Measurements from ENCODE around the gene SLC25A48. TPM values are rescaled to one million over a fixed set of nuclear protein-coding genes. Genes with fewer than 3 reads are reported as not detected.

Gene SLC25A48
- total RNA-seq, 4 donors from 2014 or later, result 1.7 to 5.7 (median 3.1) TPM

GRCh38 chr5:135822959-135823358 lies 11.5 kb upstream of the SLC25A48 start:
- no peak overlapping the region for H3K4me3 ChIP-seq
- 93% methylated on average over 4 of the region's 4 CpGs for WGBS
- no peak for DNase-seq (ENCODE audit: low spot score in 2 of 2)
- H3K27me3 ChIP-seq, result no peaks in the 10 kb centered on the region
- no peaks in the 10 kb centered on the region for H3K36me3 ChIP-seq
- H3K4me1 ChIP-seq, result peaks cover 3% of the 10 kb centered on the region
- TF ChIP-seq POLR2A (IDR thresholded peaks at IDR 0.05) (no peak), POLR2AphosphoS5 (IDR thresholded peaks at IDR 0.05) (no peak), EP300 (IDR thresholded peaks at IDR 0.05) (no peak), CTCF (IDR thresholded peaks at IDR 0.05) (no peak)
- H3K27ac ChIP-seq, result no peak overlapping the region
- no peaks in the 10 kb centered on the region for H3K9me3 ChIP-seq

GRCh38 chr5:135823881-135824280 lies 10.6 kb upstream of the SLC25A48 start:
- DNase-seq (ENCODE audit: low spot score in 2 of 2), result no peak
- Histone ChIP-seq H3K9me3 (no peaks in the 10 kb centered on the region), H3K27me3 (no peaks in the 10 kb centered on the region), H3K27ac (no peak overlapping the region), H3K4me3 (no peak overlapping the region), H3K36me3 (no peaks in the 10 kb centered on the region), H3K4me1 (peaks cover 3% of the 10 kb centered on the region)
- 57% methylated on average over 1 of the region's 1 CpG for WGBS
- no peak for TF ChIP-seq EP300 (IDR thresholded peaks at IDR 0.05)
- TF ChIP-seq POLR2AphosphoS5 (IDR thresholded peaks at IDR 0.05), result no peak
- TF ChIP-seq CTCF (IDR thresholded peaks at IDR 0.05), result no peak
- no peak for TF ChIP-seq POLR2A (IDR thresholded peaks at IDR 0.05)

GRCh38 chr5:135824541-135825041 lies 9.9 kb upstream of the SLC25A48 start:
- Histone ChIP-seq H3K27me3 (no peaks in the 10 kb centered on the region), H3K27ac (no peak overlapping the region), H3K9me3 (no peaks in the 10 kb centered on the region), H3K4me3 (no peak overlapping the region), H3K4me1 (peaks cover 3% of the 10 kb centered on the region), H3K36me3 (no peaks in the 10 kb centered on the region)
- TF ChIP-seq EP300 (IDR thresholded peaks at IDR 0.05) (no peak), POLR2A (IDR thresholded peaks at IDR 0.05) (no peak), POLR2AphosphoS5 (IDR thresholded peaks at IDR 0.05) (no peak), CTCF (IDR thresholded peaks at IDR 0.05) (no peak)
- DNase-seq (ENCODE audit: low spot score in 2 of 2), result no peak
- WGBS, result 94% methylated on average over 3 of the region's 7 CpGs

GRCh38 chr5:135825373-135826220 lies 8.9 kb upstream of the SLC25A48 start:
- 87% methylated on average over 6 of the region's 12 CpGs for WGBS
- Histone ChIP-seq H3K27ac (no peak overlapping the region), H3K4me1 (peaks cover 8% of the 10 kb centered on the region), H3K36me3 (no peaks in the 10 kb centered on the region), H3K4me3 (no peak overlapping the region), H3K27me3 (peaks cover 4% of the 10 kb centered on the region), H3K9me3 (no peaks in the 10 kb centered on the region)
- TF ChIP-seq CTCF (IDR thresholded peaks at IDR 0.05) (no peak), POLR2AphosphoS5 (IDR thresholded peaks at IDR 0.05) (no peak), POLR2A (IDR thresholded peaks at IDR 0.05) (no peak), EP300 (IDR thresholded peaks at IDR 0.05) (no peak)
- DNase-seq (ENCODE audit: low spot score in 2 of 2), result no peak

GRCh38 chr5:135826221-135826525 lies 8.3 kb upstream of the SLC25A48 start:
- TF ChIP-seq CTCF (IDR thresholded peaks at IDR 0.05), result no peak
- TF ChIP-seq POLR2A (IDR thresholded peaks at IDR 0.05), result no peak
- no peak for TF ChIP-seq EP300 (IDR thresholded peaks at IDR 0.05)
- H3K27me3 ChIP-seq, result peaks cover 6% of the 10 kb centered on the region
- peaks cover 8% of the 10 kb centered on the region for H3K4me1 ChIP-seq
- 87% methylated on average over 3 of the region's 3 CpGs for WGBS
- no peak for DNase-seq (ENCODE audit: low spot score in 2 of 2)
- H3K9me3 ChIP-seq, result no peaks in the 10 kb centered on the region
- H3K36me3 ChIP-seq, result no peaks in the 10 kb centered on the region
- H3K4me3 ChIP-seq, result no peak overlapping the region
- no peak overlapping the region for H3K27ac ChIP-seq
